Occipital lobe (tissue), 2 donors: ENCODE data around the gene ABCD3. TPM values are rescaled to one million over a fixed set of nuclear protein-coding genes. Genes with fewer than 3 reads are reported as not detected.
A peak's percentile ranks its signal among the peaks of the same experiment; 100 is the strongest.
"Not testable (repeated sequence)": the region's sequence is repeated elsewhere in the genome, so short reads cannot be mapped to it uniquely, and the experiment has no call there.

Source experiments
- DNase-seq: peaks from one replicate; lab custom pipeline; 2025; lab: John Stamatoyannopoulos, UW
- total RNA-seq: library from RNA; depleted of rRNA; stranded (reverse); fragments of >200 nt; gene quantifications from one replicate; pipeline ENCODE4 v1.2.3, GENCODE V29; 2014

Gene ABCD3
- total RNA-seq, 1 donor from 2014 or later = 110 TPM

DNA sequence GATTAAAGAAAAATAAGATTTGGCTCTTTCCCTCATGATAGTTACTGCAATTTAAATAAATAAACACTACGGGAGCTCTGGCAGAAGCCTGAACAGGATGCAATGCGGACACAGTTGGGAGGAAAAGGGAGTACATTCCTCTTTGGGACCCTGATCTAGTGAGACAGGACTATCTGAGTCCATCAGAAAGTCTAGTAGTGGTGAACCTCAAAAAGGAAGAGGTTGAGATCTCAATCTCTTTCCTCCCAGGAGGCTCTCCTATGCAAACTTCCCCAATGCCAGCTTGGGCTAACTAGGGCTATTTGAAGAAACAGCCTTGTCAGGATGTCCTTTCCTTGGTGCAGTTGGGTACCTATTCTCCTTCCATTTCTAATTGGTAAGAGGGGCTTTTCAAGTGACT, 4.9 kb upstream of the ABCD3 start:
- no peak for DNase-seq

DNA sequence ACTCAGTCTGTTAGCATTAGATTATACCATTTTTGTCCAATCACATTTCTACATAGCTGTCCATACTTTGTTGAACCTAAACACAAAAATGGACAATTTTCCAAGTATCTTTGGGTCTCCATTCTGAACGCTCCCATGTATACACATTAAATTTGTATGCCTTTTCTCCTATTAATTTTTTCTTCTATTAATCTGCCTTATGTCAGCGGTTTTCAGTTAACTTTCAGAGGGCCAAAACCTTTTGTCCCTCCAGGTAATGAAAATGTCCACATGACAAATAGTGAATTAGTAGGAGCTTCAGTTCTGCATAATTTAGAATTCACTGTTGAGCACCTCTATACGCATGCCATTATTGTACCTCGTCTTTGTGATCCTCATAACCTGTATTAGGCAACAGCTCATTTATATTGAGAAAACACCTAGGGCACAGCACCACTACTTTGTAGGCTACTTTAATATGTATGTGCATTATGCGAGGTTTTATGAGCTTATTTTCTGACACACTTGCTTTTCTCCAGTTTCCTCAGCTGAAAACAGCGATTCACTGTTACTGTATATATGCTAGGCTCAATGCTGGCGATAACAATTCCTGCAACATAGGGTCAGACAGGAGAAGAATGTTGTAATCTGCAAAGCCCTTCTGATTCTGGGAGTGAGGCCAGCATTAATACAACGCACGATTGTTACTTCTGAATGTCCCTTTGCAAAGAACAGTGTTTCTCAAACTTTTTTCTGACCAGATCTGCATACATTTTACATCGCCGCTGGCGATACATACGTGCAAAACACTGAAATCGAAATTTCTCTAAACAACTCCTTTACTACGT, 1.1 kb upstream of the ABCD3 start:
- peak; percentile 24 for DNase-seq

DNA sequence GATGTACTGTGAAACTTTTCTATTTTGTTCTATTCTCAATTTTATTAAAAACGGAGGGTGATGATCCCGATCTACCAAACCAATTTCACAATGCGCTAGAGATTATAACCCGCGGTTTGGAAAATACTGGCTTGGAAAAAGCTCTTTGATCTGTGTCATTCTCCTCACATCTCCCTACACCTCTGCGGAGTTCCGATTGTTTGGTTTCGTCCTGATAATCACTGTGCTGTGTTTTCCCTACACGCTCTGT, 536 bp upstream of the ABCD3 start:
- DNase-seq = no peak

DNA sequence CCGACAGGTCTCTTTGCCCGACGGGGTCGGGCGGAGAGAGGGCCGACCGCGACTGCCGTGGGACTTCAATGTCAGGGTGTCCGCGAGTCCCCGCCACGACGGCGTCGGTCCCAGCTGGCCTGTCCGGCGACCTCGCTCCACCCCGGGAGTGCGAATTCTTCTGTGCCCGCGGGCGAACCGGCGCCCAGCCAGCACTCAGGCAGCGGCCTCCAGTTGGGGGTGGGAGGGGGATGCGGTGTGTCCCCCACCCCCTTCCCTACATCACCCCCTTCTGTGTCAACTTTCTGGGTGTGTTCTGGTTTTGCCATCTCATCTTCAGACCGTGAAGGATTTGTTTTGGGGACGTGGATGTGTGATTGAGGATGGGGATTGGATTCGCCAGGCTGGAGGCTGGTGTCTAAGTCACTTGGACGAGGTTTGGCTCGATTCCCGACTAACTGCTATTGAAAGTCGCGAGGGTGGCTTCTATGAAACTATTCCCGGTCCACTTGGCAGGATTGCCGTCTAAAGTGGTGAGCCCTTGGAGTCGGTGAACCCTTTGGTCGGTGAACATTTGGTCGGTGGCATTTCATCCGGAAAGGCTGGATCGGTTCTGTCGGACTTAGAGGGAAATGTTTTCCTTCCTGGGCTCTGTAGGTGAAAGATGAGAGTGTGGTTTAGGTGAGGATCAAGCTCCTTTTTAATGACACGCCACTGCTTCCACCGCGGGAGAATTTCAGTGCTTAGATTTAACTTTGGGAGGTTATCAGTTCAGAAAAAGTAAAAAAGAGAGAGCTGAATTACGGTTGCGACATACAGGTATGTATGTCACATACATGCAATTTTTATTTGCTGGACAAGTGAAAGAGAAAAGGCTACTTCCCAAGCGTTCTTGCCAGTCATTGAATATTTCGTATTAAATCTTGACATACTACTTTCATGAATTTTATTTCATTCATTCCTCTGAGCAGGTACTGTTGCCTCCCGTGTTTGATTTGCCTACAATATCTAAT, 771 bp downstream of the ABCD3 start:
- DNase-seq = no peak

DNA sequence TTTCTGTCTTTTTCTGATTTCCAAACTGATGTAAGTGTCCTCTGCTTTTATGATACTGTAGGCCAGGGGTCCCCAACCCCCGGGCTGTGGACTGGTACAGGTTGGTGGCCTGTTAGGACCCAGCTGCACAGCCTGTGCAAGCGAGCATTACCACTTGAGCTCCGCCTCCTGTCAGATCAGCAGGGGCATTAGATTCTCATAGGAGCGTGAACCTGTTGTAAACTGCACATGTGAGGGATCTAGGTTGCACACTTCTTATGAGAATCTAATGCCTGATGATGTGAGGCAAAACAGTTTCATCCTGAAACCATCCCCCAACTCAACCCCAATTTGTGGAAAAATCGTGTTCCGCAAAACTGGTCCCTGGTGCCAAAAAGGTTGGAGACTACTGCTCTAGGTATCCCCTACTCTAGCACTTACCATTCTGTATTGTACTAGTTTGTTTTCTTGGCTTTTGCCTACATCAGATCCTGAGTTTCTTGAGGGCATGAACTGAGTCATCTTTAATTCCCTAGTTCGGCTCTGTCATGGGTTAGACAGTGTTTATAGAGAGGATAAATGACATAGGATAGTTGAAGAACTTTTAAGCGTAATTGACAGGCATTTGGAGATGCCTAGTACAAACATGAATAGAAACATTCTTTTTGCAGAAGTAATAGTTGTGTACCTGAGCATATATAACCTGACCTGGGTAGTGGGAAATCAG, 4.1 kb downstream of the ABCD3 start:
- no peak for DNase-seq

DNA sequence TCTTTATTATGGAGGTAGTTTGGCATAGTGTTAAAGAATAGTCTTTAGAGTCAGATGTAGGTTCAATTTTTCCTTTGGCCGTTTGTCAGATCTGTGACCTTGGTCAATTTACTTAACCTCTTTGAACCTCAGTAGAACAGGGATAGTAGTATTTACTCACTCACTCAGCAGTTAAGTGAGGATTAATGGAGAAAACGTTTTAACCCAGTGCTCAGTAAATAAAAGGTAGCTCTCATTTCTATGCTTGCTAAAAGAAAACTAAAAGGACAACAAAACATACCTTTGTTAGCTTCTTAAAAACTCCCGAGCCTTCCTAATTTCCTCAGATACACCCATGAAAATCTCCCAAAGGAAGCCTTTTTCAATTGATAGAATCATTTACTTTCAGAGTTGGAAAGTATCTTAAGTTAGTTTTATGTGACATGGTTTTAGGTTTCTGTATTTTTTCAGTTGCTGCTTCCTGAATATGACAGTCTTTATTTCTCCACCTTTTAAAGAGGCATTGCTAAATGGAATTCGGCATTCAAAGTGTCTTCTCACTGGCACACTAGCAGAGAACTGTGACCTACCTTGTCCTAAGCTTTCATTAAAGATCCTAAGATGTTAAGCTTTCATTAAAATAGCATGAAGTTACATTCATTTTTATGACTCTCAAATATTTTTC, 7.8 kb downstream of the ABCD3 start:
- no peak for DNase-seq

DNA sequence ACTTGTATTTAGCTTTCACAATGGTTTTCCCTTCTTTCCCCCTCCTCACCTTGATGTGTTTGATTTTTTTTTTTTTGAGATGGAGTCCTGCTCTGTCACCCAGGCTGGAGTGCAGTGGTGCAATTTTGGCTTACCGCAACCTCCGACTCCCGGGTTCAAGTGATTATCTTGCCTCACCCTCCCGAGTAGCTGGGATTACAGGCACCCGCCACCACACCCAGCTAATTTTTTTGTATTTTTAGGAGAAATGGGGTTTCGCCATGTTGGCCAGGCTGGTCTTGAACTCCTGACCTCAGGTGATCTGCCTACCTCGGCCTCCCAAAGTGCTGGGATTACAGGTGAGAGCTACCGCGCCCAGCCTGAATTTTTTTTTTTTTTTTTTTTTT, 8.3 kb downstream of the ABCD3 start:
- DNase-seq = not testable (repeated sequence)

DNA sequence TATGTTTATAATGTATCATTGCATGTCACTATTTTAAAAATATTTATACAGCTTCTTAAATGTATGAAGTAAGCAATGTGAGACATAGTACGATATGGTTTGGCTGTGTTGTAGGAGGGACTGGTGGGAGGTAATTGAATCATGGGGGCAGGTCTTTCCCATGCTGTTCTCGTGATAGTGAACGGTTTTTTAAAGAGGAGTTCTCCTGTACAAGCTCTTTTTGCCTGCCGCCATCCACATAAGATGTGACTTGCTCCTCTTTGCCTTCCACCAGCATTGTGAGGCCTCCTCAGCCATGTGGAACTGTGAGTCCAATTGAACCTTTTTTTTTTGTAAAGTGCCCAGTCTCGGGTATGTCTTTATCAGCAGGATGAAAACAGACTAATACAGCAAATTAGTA, 10.3 kb downstream of the ABCD3 start:
- DNase-seq = no peak

DNA sequence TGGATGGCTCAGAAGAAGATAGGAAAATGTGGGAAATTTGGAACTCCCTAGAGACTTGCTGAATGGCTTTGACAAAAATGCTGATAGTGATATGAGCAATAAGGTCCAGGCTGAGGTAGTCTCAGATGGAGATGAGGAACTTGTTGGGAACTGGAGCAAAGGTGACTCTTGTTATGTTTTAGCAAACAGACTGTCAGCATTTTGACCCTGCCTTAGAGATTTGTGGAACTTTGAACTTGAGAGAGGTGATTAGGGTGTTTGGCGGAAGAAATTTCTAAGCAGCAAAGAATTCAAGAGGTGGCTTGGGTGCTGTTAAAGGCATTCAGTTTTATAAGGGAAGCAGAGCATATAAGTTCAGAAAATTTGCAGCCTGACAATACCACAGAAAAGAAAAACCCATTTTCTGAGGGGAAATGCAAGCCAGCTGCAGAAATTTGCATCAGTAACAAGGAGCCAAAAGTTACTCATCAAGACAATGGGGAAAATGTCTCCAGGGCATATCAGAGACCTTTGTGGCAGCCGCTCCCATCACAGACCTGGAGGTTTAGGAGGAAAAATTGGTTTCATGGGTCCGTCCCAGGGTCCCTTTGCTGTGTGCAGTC, 10.8 kb downstream of the ABCD3 start:
- not testable (repeated sequence) for DNase-seq

DNA sequence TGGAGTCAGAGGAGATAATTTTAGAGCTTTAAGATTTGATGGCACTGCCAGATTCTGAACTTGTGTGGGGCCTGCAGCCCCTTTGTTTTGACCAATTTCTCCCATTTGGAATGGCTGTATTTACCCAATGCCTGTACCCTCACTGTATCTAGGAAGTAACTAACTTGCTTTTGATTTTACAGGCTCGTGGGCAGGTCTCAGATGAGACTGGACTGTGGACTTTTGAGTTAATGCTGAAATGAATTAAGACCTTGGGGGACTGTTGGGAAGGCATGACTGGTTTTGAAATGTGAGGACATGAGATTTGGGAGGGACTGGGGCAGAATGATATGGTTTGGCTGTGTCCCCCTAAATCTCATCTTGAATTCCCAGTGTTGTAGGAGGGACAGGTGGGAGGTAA, 11.9 kb downstream of the ABCD3 start:
- DNase-seq = not testable (repeated sequence)

DNA sequence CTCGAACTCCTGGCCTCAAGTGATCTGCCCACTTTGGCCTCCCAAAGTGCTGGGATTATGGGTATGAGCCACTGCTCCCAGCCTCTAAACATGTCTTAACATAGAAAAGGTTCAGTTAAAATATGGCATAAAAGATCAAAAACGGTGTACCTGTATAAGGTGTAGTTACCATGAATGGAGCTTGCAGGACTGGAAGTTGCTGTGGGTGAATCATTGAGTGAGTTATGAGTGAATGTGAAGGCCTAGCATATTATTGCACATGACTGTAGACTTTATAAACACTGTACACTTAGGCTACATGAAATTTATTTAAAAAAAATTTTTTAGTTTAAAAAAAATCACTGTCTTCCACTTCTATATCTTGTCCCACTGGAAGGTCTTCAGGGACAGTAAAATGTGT, 15.7 kb downstream of the ABCD3 start:
- DNase-seq = no peak

DNA sequence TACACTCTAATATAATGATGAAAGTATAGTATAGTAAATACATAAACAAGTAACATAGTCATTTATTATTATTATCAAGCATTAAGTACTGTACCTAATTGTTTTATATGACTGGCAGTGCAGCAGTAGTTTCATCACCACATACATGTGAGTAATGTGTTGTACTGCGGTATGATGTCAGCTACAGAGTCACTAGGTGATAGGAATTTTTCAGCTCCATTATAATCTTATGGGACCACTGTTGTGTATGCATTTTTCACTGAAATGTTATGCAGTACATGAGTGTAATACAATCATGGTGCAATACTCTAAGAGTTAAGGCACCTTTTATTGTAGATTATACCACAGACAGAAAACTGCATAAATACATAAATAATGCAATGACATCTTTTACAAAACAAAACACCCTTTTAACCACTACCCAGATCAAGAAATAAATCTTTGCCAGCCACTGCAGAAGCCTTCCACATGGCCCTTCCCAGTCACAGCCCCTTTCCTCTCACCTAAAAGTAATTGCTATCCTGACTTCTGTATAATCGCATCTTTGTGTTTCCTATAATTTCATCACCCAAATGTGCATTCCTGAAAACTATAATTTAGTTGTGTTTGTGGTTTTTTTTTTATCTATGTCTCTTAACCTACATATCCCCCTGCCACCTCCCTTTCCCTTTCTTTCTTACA, 16.3 kb downstream of the ABCD3 start:
- no peak for DNase-seq

DNA sequence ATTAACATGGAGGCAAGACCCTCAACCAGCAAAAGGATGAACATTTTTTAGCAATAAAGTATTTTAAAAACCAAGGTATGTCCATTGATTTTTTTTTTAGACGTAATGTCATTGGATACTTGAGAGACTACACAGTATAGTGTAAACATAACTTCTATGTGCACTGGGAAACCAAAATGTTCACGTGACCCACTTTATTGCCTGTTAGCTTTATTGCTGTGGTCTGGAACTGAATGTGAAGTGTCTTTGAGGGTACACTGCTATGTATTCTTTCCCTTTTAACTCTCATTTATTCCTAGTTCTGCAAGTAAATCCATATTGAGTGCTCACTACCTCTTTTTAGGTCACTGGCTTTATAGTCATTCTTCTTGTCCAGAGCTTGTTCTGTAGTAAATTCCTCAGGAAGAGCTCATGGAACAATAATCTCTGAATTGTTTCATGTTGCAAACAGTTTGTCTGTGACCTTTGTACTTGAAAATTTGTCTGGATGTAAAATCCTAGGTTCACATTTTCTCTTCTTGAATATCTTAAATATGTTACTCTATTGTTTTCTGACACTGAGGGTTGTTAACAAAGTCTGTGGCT, 20.6 kb downstream of the ABCD3 start:
- DNase-seq = no peak

DNA sequence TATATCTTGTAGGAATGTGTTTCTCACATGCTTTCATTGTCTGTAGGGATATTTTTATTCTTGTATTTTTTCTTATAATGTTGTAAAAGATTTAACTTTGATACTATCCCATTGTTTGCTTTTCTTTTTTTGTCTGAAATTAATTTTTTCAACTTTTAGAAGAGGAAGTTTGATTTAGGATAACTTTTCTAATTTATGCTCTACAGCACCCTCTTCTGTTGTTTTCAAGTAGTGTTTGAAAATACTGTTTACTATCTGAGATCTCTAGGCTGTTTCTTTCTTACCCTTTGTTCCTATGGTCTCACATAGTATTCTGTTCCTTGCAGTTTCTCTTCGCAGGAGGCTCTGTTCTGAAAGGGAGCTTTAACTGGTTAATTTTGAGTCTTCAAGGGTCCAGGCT, 21.9 kb downstream of the ABCD3 start:
- no peak for DNase-seq

DNA sequence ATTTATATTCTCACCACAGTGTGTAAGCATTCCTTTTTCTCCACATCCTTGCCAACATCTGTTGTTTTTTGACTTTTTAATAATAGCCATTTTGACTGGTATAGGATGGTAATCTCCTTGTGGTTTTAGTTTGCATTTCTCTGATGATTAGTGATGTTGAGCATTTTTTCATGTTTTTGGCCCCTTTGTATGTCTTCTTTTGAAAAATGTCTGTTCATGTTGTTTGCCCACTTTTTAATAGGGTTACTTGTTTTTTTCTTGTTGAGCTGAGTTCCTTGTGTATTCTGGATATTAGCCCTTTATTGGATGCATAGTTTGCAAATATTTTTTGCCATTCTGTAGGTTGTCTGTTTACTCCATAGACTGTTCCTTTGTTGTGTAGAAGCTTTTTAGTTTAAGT, 24.9 kb downstream of the ABCD3 start:
- DNase-seq = not testable (repeated sequence)

DNA sequence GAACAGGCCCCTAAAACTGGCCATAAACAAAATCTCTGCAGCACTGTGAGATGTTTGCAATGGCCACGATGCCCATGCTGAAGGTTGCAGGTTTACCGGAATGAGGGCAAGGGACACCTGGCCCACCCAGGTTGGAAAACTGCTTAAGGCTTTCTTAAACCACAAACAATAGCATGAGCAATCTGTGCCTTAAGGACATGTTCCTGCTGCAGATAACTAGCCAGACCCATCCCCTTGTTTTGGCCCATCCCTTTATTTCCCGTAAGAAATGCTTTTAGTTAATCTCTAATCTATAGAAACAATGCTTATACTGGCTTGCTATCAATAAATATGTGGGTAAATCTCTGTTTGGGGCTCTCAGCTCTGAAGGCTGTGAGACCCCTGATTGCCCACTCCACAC, 26.6 kb downstream of the ABCD3 start:
- DNase-seq = not testable (repeated sequence)

DNA sequence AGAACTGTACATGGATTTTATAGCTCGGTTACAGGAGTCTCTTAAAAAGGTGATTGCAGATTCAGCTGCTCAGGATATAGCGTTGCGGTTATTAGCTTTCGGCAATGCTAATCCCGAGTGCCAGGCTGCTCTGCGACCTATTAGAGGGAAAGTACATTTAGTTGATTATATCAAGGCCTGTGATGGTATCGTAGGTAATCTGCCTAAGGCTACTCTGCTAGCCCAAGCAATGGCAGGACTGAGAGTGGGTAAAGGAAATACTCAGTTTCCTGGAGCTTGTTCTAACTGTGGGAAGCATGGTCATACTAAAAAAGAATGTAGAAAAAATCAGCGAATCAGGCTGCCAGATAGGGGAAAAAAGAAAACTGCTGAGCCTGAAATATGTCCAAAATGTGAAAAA, 27.5 kb downstream of the ABCD3 start:
- not testable (repeated sequence) for DNase-seq

DNA sequence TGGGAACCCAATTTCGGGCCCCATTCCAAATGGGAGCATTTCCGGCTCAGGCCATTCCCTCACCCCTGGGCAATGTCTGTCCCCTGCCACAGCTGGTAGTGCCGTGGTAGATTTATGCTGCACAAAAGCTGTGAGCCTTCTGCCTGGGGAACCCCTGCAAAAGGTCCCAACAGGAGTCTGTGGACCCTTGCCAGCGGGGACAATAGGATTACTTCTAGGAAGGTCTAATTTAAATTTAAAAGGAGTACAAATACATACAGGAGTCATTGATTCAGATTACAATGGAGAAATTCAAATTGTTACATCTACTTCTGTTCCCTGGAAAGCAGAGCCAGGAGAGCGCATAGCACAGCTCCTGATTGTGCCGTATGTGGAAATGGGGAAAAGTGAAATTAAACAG, 28.0 kb downstream of the ABCD3 start:
- not testable (repeated sequence) for DNase-seq

DNA sequence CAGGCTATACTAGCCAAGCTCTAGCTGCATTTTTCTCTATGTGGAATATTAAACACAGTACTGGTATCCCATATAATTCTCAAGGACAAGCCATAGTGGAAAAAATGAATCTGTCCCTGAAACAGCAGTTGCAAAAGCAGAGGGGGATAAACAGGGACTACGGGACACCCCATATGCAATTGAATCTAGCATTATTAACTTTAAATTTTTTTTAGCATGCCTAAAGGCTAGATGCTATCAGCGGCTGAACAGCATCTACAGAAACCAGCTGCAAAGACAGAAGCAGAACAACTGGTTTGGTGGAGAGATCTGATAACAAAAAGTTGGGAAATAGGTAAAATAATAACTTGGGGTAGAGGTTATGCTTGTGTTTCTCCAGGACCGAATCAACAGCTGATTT, 30.6 kb downstream of the ABCD3 start:
- DNase-seq = not testable (repeated sequence)

DNA sequence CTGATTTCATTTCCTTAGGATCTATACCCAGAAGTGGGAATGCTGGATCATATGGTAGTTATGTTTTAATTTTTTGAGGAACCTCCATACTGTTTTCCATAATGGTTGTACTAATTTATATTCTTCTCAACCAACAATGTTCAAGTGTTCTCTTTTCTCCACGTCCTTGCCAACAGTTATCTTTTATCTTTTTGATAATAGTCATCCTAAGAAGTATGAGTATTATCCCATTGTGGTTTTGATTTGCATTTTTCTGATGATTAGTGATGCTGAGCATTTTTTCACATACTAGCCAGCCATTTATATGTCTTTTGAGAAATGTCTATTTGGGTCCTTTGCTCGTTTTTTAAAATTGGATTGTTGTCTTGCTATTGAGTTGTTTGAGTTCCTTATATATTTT, 38.5 kb downstream of the ABCD3 start:
- no peak for DNase-seq
